Renal pelvis (tissue), 12 donors: ENCODE measurements around the gene SRP19. TPM values are rescaled to one million over a fixed set of nuclear protein-coding genes. Genes with fewer than 3 reads are reported as not detected.
"Not testable (repeated sequence)": the region's sequence is repeated elsewhere in the genome, so short reads cannot be mapped to it uniquely, and the experiment has no call there.

Source experiments
- DNase-seq: peaks from one replicate; pipeline ENCODE4 v3.0.0-alpha.2; 2013
- long read RNA-seq, 16 experiments: transcript quantifications; one replicate each; lab custom pipeline, GENCODE V29; 2026
- polyA plus RNA-seq, 3 donors: library from polyadenylated mRNA; unstranded; fragments of 120-200 nt; gene quantifications; one replicate each; pipeline ENCODE4 v1.2.1, GENCODE V29; 2013; ENCODE audit not compliant: insufficient read length in 3 of 3

Gene SRP19
- polyA plus RNA-seq, result 10 to 100 TPM; 72.9 to 79.2 (median 74.6) TPM
- long read RNA-seq, donor 1, transcript SRP19-206 (5 exons, 2,841 nt), result major isoform, 35 of 40 reads
- long read RNA-seq, donor 1, partial matches to known transcripts, result 0 of 40 reads
- long read RNA-seq, donor 1, other reads (novel, unspliced or antisense), result 0 of 40 reads
- long read RNA-seq, donor 2, transcript SRP19-206 (5 exons, 2,841 nt), result major isoform, 34 of 213 reads
- long read RNA-seq, donor 2, partial matches to known transcripts, result 173 of 213 reads
- long read RNA-seq, donor 2, other reads (novel, unspliced or antisense), result 0 of 213 reads
- long read RNA-seq, donor 3, transcript SRP19-206 (5 exons, 2,841 nt), result major isoform, 23 of 29 reads
- long read RNA-seq, donor 3, partial matches to known transcripts, result 0 of 29 reads
- long read RNA-seq, donor 3, other reads (novel, unspliced or antisense), result 0 of 29 reads
- long read RNA-seq, donor 4, transcript SRP19-206 (5 exons, 2,841 nt), result major isoform, 22 of 252 reads
- long read RNA-seq, donor 4, partial matches to known transcripts, result 60 of 252 reads
- long read RNA-seq, donor 4, other reads (novel, unspliced or antisense), result 165 of 252 reads
- long read RNA-seq, donor 5, transcript SRP19-206 (5 exons, 2,841 nt), result major isoform, 22 of 28 reads
- long read RNA-seq, donor 5, partial matches to known transcripts, result 0 of 28 reads
- long read RNA-seq, donor 5, other reads (novel, unspliced or antisense), result 0 of 28 reads
- long read RNA-seq, donor 6, transcript SRP19-206 (5 exons, 2,841 nt), result major isoform, 27 of 228 reads
- long read RNA-seq, donor 6, partial matches to known transcripts, result 45 of 228 reads
- long read RNA-seq, donor 6, other reads (novel, unspliced or antisense), result 152 of 228 reads
- long read RNA-seq, donor 7, transcript SRP19-206 (5 exons, 2,841 nt), result major isoform, 36 of 243 reads
- long read RNA-seq, donor 7, transcript SRP19-205 (2 exons, 473 nt), result minor isoform, 6 of 243 reads
- long read RNA-seq, donor 7, partial matches to known transcripts, result 200 of 243 reads
- long read RNA-seq, donor 7, other reads (novel, unspliced or antisense), result 0 of 243 reads
- long read RNA-seq, donor 8, transcript SRP19-206 (5 exons, 2,841 nt), result major isoform, 15 of 15 reads
- long read RNA-seq, donor 8, partial matches to known transcripts, result 0 of 15 reads
- long read RNA-seq, donor 8, other reads (novel, unspliced or antisense), result 0 of 15 reads
- long read RNA-seq, donor 9, transcript SRP19-206 (5 exons, 2,841 nt), result major isoform, 27 of 50 reads
- long read RNA-seq, donor 9, partial matches to known transcripts, result 12 of 50 reads
- long read RNA-seq, donor 9, other reads (novel, unspliced or antisense), result 0 of 50 reads
- long read RNA-seq, donor 10, transcript SRP19-206 (5 exons, 2,841 nt), result major isoform, 24 of 28 reads
- long read RNA-seq, donor 10, partial matches to known transcripts, result 0 of 28 reads
- long read RNA-seq, donor 10, other reads (novel, unspliced or antisense), result 0 of 28 reads
- long read RNA-seq, donor 11, transcript SRP19-206 (5 exons, 2,841 nt), result major isoform, 21 of 133 reads
- long read RNA-seq, donor 11, partial matches to known transcripts, result 30 of 133 reads
- long read RNA-seq, donor 11, other reads (novel, unspliced or antisense), result 76 of 133 reads
- long read RNA-seq, donor 12, transcript SRP19-206 (5 exons, 2,841 nt), result major isoform, 40 of 58 reads
- long read RNA-seq, donor 12, transcript SRP19-205 (2 exons, 473 nt), result minor isoform, 6 of 58 reads
- long read RNA-seq, donor 12, transcript SRP19-203 (4 exons, 833 nt), result minor isoform, 5 of 58 reads
- long read RNA-seq, donor 12, partial matches to known transcripts, result 5 of 58 reads
- long read RNA-seq, donor 12, other reads (novel, unspliced or antisense), result 0 of 58 reads
- long read RNA-seq, donor 13, transcript SRP19-205 (2 exons, 473 nt), result minor isoform, 6 of 28 reads
- long read RNA-seq, donor 13, transcript SRP19-206 (5 exons, 2,841 nt), result major isoform, 17 of 28 reads
- long read RNA-seq, donor 13, partial matches to known transcripts, result 0 of 28 reads
- long read RNA-seq, donor 13, other reads (novel, unspliced or antisense), result 0 of 28 reads
- long read RNA-seq, donor 14, transcript SRP19-201 (5 exons, 937 nt), result minor isoform, 5 of 269 reads
- long read RNA-seq, donor 14, transcript SRP19-206 (5 exons, 2,841 nt), result major isoform, 44 of 269 reads
- long read RNA-seq, donor 14, partial matches to known transcripts, result 214 of 269 reads
- long read RNA-seq, donor 14, other reads (novel, unspliced or antisense), result 0 of 269 reads
- long read RNA-seq, donor 15, transcript SRP19-206 (5 exons, 2,841 nt), result major isoform, 27 of 37 reads
- long read RNA-seq, donor 15, partial matches to known transcripts, result 0 of 37 reads
- long read RNA-seq, donor 15, other reads (novel, unspliced or antisense), result 0 of 37 reads
- long read RNA-seq, donor 16, transcript SRP19-206 (5 exons, 2,841 nt), result major isoform, 31 of 38 reads
- long read RNA-seq, donor 16, partial matches to known transcripts, result 0 of 38 reads
- long read RNA-seq, donor 16, other reads (novel, unspliced or antisense), result 0 of 38 reads

DNA sequence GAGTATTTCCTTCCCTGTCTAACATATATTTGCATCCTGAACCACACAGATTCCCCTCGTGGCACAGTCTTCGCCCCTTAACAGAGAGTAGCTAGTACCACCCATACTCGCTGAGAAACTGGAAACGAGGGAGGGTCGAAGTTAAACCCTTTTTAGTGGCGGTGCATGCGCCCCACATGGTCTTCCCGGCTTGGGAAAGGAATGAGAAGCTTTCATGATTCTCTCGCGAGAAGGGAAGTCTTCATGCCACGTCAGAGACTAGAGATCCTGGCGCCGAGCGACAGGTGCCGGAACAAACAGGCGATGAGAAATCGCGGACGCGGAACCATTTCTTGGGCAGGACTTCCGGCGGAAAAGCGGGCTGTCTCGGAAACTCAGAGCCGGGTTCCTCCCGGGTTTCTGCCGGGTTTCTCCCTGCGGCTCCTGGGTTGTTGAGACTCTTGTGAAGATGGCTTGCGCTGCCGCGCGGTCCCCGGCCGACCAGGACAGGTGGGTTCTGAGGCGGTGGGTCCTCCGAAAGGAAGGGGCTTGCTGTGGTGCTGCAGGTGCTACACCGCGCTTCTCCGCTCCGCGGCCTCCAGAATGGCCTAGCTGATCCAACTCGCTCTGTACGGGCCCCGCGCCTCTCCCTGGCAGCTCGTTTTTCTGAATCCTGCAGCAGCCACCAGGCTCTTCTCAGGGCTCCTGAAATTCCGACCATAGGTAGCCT, at the start of gene SRP19:
Gene SRP19 (plus strand): TSS at position 359 of the 709 bp plus-strand sequence. CDS start 90 bp downstream, at position 449.
- DNase-seq, result peak; percentile 98

DNA sequence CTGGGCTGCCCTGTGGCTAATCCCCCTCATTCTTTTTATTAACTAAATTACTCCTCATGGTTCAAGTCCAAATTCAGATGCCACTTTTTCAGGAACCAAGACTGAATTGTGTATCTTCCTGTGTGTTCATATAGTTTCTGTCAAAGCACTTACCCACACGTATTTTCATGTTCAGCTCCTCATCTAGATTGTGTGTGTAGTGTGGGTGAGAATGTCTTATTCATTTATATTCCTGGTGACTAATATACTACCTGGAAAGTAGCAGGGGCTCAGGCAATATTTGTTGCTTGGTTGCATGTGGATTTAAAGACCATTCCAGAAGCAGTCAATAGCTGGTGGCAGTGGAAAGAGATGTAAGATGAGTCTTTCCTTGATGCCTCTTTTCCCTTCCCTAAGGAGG, 48.5 kb upstream of the SRP19 start:
- DNase-seq, result no peak

DNA sequence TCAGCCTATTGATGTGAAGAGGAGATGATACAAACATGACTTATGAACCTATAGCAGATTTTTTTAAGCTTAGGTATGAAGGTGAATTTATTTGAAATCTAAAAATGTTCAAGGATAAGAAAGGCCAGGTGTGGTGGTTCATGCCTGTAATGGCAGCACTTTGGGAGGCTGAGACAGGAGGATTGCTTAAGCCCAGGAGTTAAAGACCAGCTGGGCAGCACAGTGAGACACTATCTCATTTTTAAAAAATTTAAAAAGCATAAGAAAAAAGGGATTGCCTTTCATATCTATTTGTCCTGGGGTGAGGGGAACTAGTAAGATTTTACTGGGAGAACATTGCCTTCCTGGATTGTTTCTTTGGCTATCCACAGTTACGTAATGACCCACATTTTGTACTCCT, 40.8 kb upstream of the SRP19 start:
- DNase-seq, result no peak

GRCh38 chr5:112822456-112822855, 38.6 kb upstream of the SRP19 start:
- DNase-seq, result no peak

DNA sequence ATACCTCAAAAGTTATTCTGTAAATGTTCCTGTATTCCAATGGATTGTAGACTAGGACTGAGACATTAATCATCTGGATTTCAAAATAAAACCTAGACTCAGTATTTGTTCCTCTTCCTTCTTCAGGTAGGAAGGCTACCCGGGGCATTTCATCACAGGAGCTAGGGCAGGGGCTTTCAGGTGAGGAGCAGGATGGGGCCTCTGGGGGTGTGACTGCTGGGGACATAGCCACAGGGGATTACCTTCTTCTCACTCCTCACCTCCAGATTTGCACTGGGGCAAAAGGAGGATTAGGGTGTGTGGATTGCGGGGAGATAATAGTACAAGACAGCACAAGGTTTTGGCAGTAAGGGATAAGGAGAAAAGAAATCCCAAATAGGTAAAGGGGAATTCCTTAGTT, 37.9 kb upstream of the SRP19 start:
- DNase-seq, result no peak

DNA sequence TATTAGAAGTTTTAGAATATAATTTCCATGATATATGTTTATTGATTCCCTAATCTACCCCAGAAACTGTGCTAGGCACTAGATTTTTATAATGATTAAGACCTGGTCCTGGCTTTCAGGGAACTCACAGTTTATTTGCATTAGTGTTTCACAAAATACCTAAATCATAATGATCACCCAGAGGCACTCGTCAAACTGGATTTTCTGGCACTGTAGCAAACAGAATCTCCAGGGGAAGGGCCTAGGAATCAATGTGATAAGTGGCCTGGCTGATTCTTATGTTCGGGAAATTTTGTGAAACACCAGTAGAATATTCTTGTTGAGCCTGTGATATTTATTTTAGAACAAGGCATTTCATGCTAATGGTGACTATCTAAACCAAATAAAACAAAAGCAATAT, 37.4 kb upstream of the SRP19 start:
- DNase-seq, result no peak

- DNase-seq, result no peak
Observed at GRCh38 chr5:112824197-112824596, 36.9 kb upstream of the SRP19 start.

GRCh38 chr5:112830378-112830777, 30.7 kb upstream of the SRP19 start:
- DNase-seq, result no peak

DNA sequence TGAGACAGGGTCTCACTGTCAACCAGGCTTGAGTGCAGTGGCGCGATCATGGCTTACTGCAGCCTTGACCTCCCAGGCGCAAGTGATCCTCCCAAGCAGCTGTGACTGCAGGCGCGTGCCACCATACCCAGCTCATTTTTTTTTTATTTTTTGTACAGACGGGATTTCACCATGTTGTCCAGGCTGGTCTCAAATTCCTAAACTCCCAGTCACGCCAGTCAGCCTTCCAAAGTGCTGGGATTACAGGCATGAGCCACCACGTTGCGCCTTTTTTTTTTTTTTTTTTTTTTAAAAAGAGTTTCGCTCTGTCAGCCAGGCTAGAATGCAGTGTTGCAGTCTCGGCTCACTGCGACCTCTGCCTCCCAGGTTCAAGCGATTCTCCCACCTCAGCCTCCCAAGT, 27.1 kb upstream of the SRP19 start:
- no peak for DNase-seq

GRCh38 chr5:112844489-112844888, 16.6 kb upstream of the SRP19 start:
- DNase-seq, result no peak

- DNase-seq, result no peak
Observed at GRCh38 chr5:112846556-112846955, 14.5 kb upstream of the SRP19 start.

GRCh38 chr5:112847306-112847705, 13.8 kb upstream of the SRP19 start:
- DNase-seq, result no peak

DNA sequence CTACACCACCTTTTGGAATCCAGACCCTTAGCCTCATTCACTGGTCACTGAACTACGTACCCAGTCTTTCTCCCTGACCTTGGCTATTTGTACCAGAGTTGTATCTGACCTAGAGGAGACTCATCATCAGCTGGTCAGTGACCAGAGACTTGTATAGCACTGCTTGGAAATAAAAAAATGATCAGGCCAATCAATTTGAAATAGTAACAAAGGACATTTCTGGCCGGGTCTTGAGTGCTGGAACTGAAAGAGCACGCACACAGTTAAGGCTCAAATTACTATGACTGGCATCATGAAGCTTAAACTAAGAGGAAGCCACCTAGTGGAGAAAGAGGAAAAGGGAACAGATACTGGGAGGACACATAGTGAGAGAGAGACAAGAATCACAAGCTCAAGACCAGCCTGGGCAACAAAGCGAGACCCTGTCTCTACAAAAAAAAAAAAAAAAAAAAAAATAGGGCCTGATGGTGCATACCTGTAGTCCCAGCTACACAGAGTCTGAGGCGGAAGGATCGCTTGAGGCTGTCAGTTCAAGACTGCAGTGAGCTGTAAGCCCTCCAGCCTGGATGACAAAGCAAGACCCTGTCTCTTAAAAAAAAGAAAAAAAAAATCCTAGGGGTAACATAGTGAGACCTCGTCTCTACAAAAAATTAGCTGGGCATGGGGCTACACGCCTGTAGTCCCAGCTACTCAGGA, 12.8 kb upstream of the SRP19 start:
- DNase-seq, result peak; percentile 55

GRCh38 chr5:112849912-112850311, 11.2 kb upstream of the SRP19 start:
- no peak for DNase-seq

DNA sequence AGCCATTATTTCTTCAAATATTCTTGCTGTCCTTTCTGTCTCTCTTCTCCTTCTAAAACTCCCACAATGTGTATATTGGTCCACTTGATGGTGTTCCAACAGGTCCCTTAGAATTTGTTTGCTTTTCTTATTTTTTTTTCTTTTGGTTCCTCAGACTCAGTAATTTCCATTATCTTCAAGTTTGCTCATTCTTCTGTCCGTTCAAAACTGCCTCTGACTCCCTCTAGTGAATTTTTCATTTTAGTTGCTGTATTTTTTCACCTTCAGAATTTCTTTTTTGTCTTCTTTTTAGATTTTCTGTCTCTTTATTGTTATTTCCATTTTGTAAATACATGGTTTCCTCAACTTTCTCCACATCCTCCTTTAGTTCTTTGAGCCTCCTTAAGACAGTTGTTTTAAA, 6.4 kb upstream of the SRP19 start:
- no peak for DNase-seq

DNA sequence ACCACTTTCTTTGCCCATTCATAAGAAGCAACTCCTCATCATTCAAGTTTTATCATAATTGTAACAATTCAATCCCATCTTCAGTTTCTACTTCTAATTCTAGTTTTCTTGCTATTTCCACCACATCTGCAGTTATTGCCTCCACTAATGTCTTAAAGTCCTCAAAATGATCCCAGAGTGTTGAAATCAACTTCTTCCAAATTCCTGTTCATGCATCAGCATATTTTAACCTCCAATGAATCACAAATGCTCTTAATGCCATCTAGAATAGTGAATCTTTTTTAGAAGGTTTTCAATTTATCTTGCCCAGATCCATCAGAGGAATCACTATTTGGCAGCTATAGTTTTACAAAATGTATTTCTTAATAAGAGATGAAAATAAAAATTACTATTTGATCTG, 3.2 kb upstream of the SRP19 start:
- no peak for DNase-seq

DNA sequence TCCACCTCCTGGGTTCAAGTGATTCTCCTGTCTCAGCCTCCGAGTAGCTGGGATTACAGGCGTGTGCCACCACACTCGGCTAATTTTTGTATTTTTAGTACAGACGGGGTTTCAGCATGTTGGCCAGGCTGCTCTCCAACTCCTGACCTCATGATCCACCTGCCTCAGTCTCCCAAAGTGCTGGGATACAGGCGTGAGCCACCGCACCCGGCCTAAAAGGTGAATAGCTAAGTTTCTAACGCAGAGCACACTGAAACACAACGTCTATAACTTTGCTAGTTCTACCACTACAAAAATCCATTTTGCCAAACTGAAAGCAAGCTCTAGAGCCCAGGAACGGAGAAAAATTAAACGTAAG, 537 bp upstream of the SRP19 start:
- not testable (repeated sequence) for DNase-seq

DNA sequence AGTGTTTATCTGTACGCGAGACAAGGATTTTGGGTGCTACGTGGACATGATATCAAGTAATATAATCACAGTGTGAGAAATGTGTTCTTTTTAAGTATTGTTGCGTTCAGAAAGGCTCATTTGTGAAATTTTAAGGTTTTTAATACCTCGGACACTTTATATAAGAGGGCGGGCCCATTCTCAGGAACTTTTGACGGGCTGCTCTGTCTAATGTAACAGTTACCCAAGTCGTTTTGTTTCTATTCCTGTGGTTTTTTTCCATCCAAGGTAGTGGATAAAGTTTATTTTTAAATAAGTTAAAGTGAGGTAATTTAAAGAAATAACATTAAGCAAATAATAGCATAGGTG, 525 bp downstream of the SRP19 start:
- DNase-seq, result no peak
